Breast epithelium (tissue), 3 donors: ENCODE data around the gene TMIE.

Experiments
- POLR2AphosphoS5 ChIP-seq, 3 donors: sonication (generic); formaldehyde crosslinking; IDR thresholded peaks; one replicate each; pipeline ENCODE4 v1.6.1; 2017; ENCODE audit warnings: antibody characterized with exemption in 3 of 3
- TF ChIP-seq, protein P1 (sequence below), 3 donors: fragments of 450-650 bp; IDR thresholded peaks; one replicate each; pipeline ENCODE4 v1.5.1; 2016 to 2017; ENCODE audit warnings: antibody characterized with exemption in 3 of 3, mild to moderate bottlenecking in 3 of 3, moderate library complexity in 3 of 3

DNA sequence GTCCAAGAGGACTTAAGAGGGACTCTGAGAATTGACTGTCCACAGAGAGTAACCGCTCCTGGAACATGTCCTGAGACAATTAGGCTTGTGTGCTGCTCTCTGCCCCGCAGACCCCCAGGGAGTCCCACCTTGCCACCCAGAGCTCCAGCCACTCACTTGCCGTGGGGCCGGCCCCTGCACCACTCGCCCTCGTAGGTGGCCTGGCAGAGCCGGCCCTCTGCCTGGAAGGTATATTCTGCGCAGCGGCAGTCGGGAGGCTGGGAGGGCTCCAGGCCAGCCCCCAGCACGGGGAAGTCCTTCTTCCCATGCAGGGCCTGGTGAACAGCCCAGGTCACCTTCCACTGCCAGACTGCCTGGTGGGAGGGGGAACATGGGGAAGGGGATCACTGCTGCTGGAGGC, 18.2 kb upstream of the TMIE start:
- TF ChIP-seq, protein P1, sequence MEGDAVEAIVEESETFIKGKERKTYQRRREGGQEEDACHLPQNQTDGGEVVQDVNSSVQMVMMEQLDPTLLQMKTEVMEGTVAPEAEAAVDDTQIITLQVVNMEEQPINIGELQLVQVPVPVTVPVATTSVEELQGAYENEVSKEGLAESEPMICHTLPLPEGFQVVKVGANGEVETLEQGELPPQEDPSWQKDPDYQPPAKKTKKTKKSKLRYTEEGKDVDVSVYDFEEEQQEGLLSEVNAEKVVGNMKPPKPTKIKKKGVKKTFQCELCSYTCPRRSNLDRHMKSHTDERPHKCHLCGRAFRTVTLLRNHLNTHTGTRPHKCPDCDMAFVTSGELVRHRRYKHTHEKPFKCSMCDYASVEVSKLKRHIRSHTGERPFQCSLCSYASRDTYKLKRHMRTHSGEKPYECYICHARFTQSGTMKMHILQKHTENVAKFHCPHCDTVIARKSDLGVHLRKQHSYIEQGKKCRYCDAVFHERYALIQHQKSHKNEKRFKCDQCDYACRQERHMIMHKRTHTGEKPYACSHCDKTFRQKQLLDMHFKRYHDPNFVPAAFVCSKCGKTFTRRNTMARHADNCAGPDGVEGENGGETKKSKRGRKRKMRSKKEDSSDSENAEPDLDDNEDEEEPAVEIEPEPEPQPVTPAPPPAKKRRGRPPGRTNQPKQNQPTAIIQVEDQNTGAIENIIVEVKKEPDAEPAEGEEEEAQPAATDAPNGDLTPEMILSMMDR (IDR thresholded peaks at IDR 0.05) = no peak
- no peak for TF ChIP-seq POLR2AphosphoS5 (IDR thresholded peaks at IDR 0.05)
